ENCODE data around the gene ARNT2.
"Not testable (repeated sequence)": the region's sequence is repeated elsewhere in the genome, so short reads cannot be mapped to it uniquely, and the experiment has no call there.

ARNT2 gene

GRCh38 chr15:80491163-80491847 is 87.1 kb downstream of the ARNT2 start:
- DNase-seq (ENCODE audit: low spot score), result no peak

GRCh38 chr15:80492409-80492808 is 88.2 kb downstream of the ARNT2 start:
- DNase-seq (ENCODE audit: low spot score), result no peak

GRCh38 chr15:80492874-80493273 is 88.7 kb downstream of the ARNT2 start:
- DNase-seq (ENCODE audit: low spot score), result no peak

- peak; percentile 58 for DNase-seq (ENCODE audit: low spot score)
Measured at GRCh38 chr15:80494351-80494751, 90.2 kb downstream of the ARNT2 start.

GRCh38 chr15:80494756-80495155 is 90.6 kb downstream of the ARNT2 start:
- DNase-seq (ENCODE audit: low spot score), result no peak

- peak; percentile 26 for DNase-seq (ENCODE audit: low spot score)
Measured at GRCh38 chr15:80495401-80495942, 91.3 kb downstream of the ARNT2 start.

GRCh38 chr15:80496096-80496495 is 91.9 kb downstream of the ARNT2 start:
- peak; percentile 32 for DNase-seq (ENCODE audit: low spot score)

GRCh38 chr15:80497221-80497620 is 93.0 kb downstream of the ARNT2 start:
- no peak for DNase-seq (ENCODE audit: low spot score)

GRCh38 chr15:80498652-80499051 is 94.5 kb downstream of the ARNT2 start:
- DNase-seq (ENCODE audit: low spot score), result no peak

GRCh38 chr15:80500021-80500420 is 95.8 kb downstream of the ARNT2 start:
- no peak for DNase-seq (ENCODE audit: low spot score)

- no peak for DNase-seq (ENCODE audit: low spot score)
Measured at GRCh38 chr15:80501476-80501875, 97.3 kb downstream of the ARNT2 start.

- DNase-seq (ENCODE audit: low spot score), result no peak
Measured at GRCh38 chr15:80502782-80503181, 98.6 kb downstream of the ARNT2 start.

GRCh38 chr15:80503319-80503952 is 99.3 kb downstream of the ARNT2 start:
- DNase-seq (ENCODE audit: low spot score), result no peak

GRCh38 chr15:80504931-80505330 is 100.7 kb downstream of the ARNT2 start:
- no peak for DNase-seq (ENCODE audit: low spot score)

- no peak for DNase-seq (ENCODE audit: low spot score)
Measured at GRCh38 chr15:80506286-80506893, 102.2 kb downstream of the ARNT2 start.

GRCh38 chr15:80507131-80507530 is 102.9 kb downstream of the ARNT2 start:
- DNase-seq (ENCODE audit: low spot score), result peak; percentile 11

- DNase-seq (ENCODE audit: low spot score), result peak; percentile 92
Measured at GRCh38 chr15:80507638-80508316, 103.6 kb downstream of the ARNT2 start.

GRCh38 chr15:80508783-80509182 is 104.6 kb downstream of the ARNT2 start:
- DNase-seq (ENCODE audit: low spot score), result no peak

- DNase-seq (ENCODE audit: low spot score), result no peak
Measured at GRCh38 chr15:80509800-80510199, 105.6 kb downstream of the ARNT2 start.

- DNase-seq (ENCODE audit: low spot score), result not testable (repeated sequence)
Measured at GRCh38 chr15:80510985-80511384, 106.8 kb downstream of the ARNT2 start.

GRCh38 chr15:80512726-80513660 is 108.8 kb downstream of the ARNT2 start:
- DNase-seq (ENCODE audit: low spot score), result no peak
